GM12801 (cell line): ENCODE measurements around the gene HIBCH.

Experiments used
- CTCF ChIP-seq: IDR thresholded peaks from one replicate; pipeline ENCODE4 v1.5.1; 2011; ENCODE audit warnings: control low read depth; ENCODE audit not compliant: insufficient read length; ENCODE audit errors: extremely low read depth

The HIBCH gene

DNA sequence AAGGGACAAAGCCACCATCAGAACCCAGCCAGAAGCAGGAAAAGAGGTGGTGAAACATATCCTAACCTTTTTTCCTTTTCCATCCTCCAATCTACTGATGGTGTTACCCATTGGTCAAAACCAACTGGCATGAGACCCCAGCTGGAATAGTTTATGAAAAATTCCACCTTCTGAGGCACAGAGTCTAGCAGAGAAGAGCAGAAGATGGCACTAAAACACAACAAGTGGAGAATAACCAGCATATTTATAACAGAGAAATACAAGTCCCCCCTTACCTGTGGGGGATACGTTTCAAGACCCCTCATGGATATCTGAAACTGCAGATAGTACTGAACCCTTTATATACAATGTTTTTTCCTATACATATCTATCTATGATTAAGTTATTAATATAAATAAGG lies 18.8 kb upstream of the HIBCH start:
- no peak for TF ChIP-seq CTCF

DNA sequence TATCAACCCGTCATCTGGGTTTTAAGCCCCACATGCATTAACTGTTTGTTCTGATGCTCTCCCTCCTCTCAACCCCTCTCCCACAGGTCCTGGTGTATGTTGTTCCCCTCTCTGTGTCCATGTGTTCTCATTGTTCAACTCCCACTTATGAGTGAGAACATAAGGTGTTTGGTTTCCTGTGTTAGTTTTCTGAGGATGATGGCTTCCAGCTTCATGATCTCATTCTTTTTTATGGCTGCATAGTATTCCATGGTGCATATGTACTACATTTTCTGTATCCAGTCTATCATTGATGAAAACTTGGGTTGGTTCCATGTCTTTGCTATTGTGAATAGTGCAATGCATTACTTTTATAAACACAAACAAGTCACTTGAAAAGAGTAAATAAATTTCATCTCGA lies 16.8 kb upstream of the HIBCH start:
- TF ChIP-seq CTCF: no peak

DNA sequence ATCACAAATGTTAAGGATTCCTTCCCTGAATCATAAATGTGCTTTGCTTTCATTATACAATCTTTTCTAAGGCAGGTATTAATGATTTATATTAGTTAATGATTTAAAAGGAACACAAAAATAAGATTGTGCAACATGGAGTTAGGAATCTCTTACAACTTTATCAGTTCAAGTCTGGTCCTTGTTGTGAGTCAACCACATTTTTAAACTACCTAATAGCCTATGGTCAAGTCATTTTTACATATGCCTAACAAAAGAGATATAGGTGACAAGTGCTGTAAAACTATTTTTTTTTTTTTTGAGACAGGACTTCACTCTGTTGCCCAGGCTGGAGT lies 15.6 kb upstream of the HIBCH start:
- no peak for TF ChIP-seq CTCF

GRCh38 chr2:190334479-190335224 lies 15.0 kb upstream of the HIBCH start:
- TF ChIP-seq CTCF: no peak

GRCh38 chr2:190333928-190334327 lies 14.3 kb upstream of the HIBCH start:
- no peak for TF ChIP-seq CTCF

DNA sequence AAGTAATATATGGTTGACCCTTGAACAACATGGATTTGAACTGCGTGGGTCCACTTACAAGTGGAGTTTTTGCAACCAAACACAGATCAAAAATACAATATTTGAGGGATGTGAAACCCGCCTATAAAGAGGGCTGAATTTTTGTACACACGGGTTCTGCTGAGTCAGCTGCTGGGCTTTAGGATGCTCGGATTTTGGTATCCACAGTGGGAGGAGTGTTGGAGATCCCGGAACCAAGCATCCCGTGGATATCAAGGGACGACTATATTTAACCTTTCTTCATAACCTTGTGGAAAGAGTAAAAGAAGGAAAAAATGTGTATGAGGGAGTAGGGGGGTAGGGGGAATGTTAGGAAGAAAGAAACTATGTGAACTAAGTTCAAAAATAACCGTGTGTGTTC lies 13.8 kb upstream of the HIBCH start:
- TF ChIP-seq CTCF: no peak

DNA sequence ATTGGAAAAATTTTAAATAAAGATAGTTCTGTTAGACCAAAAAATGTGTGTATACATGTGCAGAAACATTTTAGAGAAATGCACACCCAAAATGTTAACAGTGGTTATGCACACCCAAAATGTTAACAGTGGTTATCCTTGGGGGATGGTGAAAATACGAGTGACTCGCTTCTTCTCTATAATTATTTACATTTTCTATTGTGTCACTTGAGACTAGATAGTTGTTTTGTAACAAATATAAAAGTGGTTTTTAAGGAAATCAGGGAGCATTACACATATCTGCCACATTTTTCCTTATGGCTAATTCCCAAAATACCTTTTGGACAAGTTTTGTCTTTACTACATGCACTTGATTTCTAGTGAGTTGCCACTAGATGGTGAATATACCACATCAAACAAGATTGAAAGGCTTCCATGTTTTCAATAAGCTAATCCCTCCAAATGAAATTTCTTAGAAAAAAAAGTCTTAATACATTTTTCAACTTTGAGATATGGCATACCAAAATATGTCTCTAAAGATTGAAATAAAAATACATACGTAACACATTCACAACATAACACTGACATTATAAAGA lies 9.0 kb upstream of the HIBCH start:
- no peak for TF ChIP-seq CTCF
